HG03575 (cell line): ENCODE data around the gene APP.
"Not testable (repeated sequence)": the region's sequence is repeated elsewhere in the genome, so short reads cannot be mapped to it uniquely, and the experiment has no call there.

Experiments used
- ATAC-seq: cut with Tn5 transposase; IDR thresholded peaks from one replicate; pipeline ENCODE4 v1.9.1; 2021; ENCODE audit not compliant: unreplicated experiment, insufficient number of reproducible peaks, low FRiP score; ENCODE audit errors: extremely low read depth

The APP gene

GRCh38 chr21:26043891-26044290 lies 126.7 kb downstream of the APP start:
- ATAC-seq, result no peak

- no peak for ATAC-seq
Observed at GRCh38 chr21:26042181-26042876, 128.2 kb downstream of the APP start.

DNA sequence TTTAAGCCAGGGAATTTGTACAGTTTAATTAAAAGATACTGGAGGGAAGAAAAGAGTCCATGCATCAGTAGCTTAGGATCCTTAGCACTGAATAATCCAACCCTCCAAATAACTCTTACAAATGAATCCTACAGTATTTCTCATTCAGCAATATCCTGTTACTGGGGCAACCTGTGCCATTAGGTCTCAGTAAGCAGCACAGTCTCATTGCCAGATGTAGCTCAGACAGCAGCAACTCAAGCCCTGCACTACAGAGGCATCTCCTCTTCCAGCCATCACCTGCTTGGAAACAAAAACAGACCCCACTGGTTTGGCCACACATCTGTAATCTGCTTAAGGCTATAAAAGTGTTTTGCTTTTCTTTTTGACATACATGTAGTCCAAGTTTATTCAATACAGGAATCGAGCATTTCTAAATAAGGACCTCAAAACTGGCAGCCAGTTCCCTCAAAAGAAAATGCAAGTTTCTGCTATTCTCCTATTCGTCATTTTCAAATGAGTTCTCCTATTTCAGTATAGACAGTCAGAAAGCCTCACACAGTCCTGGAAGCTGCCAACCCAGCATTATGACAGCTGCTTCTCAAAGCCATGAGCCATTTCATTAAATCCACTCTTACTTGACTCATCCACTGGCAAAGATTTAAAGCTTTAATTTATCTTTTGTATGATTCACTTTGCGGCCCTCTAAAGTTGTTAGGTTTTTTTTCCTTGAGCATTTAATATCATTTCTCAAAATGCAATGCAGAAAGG lies 129.0 kb downstream of the APP start:
- no peak for ATAC-seq

GRCh38 chr21:26036916-26037315 lies 133.7 kb downstream of the APP start:
- ATAC-seq, result no peak

DNA sequence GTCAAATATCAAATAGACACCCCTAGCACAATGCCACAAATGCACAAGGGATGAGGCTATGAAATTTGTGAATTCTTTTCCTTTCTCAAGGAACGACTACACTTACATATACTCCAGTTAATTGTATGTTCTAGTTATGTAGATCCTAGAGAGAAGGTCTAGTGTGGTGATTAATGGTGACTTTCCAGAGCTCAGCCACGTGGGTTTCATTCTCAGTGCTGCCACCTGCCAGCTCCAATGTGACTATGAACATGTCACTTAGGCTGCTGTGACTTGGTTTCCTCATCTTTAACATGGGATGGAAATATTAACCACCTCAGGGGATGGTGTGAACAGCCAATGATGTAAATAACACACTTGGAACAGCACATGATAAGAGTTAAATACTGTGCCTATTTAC lies 138.3 kb downstream of the APP start:
- no peak for ATAC-seq

DNA sequence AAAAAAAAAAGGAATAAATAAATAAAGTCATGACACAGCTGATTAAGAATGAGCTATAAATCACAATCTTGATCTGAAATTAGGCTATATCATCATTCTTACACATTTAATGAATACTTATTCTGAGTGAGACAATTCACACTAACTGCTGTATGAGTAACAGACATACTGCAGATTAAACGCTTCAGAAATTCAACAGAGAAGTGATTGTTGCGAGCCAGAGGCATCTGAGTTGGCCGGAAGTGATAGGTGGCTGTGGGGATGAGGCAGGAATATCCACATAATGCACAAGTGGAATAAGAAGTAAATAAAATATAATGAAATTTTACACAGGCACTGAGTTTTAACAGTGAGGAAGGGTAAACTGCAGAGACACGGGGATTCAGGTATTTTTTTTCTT lies 142.4 kb downstream of the APP start:
- ATAC-seq, result no peak

GRCh38 chr21:26027696-26028095 lies 142.9 kb downstream of the APP start:
- no peak for ATAC-seq

GRCh38 chr21:26025536-26026512 lies 144.7 kb downstream of the APP start:
- ATAC-seq, result no peak

- not testable (repeated sequence) for ATAC-seq
Observed at GRCh38 chr21:26023406-26023805, 147.2 kb downstream of the APP start.

DNA sequence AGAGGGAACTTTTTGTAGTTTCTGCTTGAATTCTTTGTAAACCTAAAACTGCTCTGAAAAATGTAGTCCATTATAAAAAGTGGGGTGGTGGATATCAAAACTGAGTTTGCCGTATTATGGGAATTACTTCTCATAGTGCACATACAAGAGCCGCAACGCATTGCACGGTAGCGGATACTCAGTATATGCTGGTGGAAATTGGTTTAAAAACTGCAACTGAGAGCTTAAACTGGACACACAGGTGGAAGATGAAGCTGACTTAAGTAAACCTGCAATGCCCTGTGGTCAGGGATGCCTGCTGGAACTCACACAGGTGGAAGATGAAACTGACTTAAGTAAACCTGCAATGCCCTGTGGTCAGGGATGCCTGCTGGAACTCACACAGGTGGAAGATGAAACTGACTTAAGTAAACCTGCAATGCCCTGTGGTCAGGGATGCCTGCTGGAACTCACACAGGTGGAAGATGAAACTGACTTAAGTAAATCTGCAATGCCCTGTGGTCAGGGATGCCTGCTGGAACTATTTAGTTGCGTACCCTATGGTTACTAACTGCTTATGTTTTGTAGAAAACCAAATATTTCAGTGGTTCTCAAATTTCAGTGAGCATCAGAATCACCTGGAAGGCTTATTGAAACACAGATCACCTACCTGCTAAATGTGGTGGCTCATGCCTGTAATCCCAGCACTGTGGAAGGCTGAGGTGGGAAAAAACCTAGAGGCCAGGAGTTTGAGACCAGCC lies 147.8 kb downstream of the APP start:
- ATAC-seq, result not testable (repeated sequence)

DNA sequence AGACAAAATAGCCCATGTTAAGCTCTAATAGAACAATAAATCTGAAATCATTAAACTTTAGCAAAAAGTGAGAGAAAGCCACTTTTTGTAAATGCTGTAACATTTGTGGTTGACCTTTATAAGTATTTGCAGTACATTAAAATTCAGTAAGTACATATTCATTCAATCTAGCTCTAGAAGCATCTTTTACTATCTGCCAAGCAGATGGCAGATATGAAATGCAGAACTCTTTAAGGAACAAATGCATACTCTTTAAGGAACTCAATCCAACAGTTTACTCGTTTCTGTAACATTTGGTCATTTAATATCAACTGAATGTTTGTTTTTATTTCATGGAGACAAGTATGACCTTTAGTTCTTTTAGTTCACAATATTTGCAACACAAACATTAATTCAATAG lies 150.1 kb downstream of the APP start:
- no peak for ATAC-seq

DNA sequence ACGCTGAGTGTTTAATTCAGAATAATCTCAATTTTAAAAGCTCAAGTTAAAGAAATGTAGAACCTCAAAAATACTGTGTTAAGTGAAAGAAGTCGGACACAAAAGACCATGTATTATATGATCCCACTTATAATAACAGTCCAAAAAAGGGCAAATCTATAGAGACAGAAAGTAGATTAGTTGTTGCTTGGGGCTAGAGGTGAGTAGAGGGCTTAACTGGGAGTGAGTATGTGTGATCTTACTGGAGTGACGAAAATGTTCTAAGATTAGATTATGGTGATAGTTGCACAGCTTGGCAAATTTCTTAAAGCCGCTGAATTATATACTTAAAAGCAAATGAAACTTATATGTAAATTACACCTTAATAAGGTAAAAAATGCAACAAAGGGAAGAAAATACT lies 150.5 kb downstream of the APP start:
- ATAC-seq, result no peak

GRCh38 chr21:26019236-26019635 lies 151.3 kb downstream of the APP start:
- no peak for ATAC-seq

- ATAC-seq, result no peak
Observed at GRCh38 chr21:26013970-26014369, 156.6 kb downstream of the APP start.

DNA sequence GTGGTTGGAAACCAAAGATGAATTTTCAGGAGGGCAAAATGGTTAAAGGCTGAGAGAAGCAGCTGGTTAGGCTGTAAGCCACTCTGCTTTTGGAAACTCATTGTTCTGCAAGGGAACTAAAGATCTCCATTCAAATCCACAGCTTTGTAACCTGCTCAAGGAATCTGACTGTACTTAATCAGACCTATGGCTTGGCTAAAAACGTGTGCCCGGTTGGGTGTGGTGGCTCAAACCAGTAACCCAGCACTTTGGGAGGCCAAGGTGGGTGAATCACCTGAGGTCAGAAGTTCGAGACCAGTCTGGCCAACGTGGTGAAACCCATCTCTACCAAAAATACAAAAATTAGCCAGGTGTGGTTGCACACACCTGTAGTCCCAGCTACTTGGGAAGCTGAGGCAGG lies 158.1 kb downstream of the APP start:
- ATAC-seq, result not testable (repeated sequence)

- ATAC-seq, result no peak
Observed at GRCh38 chr21:26011292-26011940, 159.2 kb downstream of the APP start.

- ATAC-seq, result no peak
Observed at GRCh38 chr21:26007951-26008498, 162.5 kb downstream of the APP start.

- no peak for ATAC-seq
Observed at GRCh38 chr21:26005464-26005863, 165.1 kb downstream of the APP start.
